ENCODE data around the gene WDR45B.

WDR45B gene

DNA sequence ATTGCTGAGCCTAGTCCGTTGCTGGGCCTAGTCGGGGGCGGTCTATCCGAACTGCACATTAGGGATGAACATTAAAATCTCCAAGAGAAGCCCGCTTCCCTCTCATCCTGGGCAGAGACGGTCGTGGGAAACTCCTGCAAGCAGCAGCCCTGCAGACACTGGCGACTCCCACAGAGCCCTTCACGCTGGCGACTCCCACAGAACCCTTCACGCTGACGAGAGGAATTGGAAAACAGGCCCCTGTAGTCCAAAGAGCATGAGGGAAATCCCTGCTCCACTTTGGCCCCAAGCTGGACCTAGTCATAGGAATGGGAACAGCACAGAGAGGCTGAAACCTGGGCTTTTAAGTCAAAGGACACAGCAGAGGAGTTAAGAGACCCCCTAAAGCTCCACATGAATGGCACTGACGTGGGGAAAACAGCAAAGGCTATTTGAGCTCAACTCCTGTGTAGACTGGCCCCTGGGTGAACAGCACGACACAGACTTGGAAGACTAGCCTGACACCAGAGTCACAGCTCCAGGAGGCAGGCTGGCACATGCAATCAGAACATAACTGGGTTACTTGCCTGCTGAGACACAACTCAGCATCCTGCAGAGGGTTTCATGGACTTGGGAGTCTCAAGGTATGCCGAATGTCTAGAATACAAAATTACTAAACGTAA lies 42.2 kb downstream of the WDR45B start:
- Histone ChIP-seq H3K4me1 (ENCODE audit: low read length) (peaks cover 5% of the 10 kb centered on the region; the same call in 1 of the 2 replicates), H3K27me3 (ENCODE audit: low read depth, low read length) (no peaks in the 10 kb centered on the region), H3K4me2 (ENCODE audit: low read length) (no peak overlapping the region), H2AFZ (ENCODE audit: low read depth, low read length) (no peak overlapping the region), H3K79me2 (ENCODE audit: low read length) (peaks cover 4% of the 10 kb centered on the region; the same call in 1 of the 2 replicates), H3K4me3 (ENCODE audit: low read length) (no peak overlapping the region), H3K9me3 (ENCODE audit: insufficient read depth, low read length) (no peaks in the 10 kb centered on the region), H3K9ac (ENCODE audit: low read length) (no peak overlapping the region), H3K27ac (ENCODE audit: low read length) (no peak overlapping the region), H3K36me3 (replicated peaks; ENCODE audit: low read depth, low read length) (peaks cover 50% of the 10 kb centered on the region), H4K20me1 (ENCODE audit: insufficient read depth, low read length) (peaks cover 10% of the 10 kb centered on the region; the same call in 1 of the 2 replicates)
- TF ChIP-seq EZH2phosphoT487 (IDR thresholded peaks at IDR 0.05; ENCODE audit: low read depth) (no peak), CTCF (IDR thresholded peaks at IDR 0.05; ENCODE audit: low read depth, low read length) (no peak)

DNA sequence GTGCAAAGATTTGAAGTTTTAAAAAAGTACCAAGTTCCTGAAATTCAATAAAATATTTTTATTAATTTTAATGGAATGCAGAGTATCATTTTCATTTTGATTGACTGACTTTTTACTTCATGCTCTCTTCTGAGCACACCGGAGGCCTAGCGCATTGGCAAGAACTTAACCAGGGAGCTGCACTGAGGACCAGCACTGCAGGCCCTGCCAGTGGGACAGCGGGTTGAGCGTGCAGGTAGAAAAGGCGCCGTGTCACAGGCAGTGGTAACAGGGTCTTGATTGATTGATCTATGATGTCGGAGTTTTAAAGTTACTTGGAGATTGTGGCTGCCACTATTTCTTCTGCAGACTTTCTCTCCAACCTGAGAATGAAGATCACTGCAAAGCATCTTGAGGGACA lies 43.7 kb downstream of the WDR45B start:
- Histone ChIP-seq H3K27ac (ENCODE audit: low read length) (no peak overlapping the region), H4K20me1 (ENCODE audit: insufficient read depth, low read length) (peaks cover 10% of the 10 kb centered on the region; the same call in 1 of the 2 replicates), H2AFZ (ENCODE audit: low read depth, low read length) (no peak overlapping the region), H3K9ac (ENCODE audit: low read length) (no peak overlapping the region), H3K4me3 (ENCODE audit: low read length) (no peak overlapping the region), H3K36me3 (replicated peaks; ENCODE audit: low read depth, low read length) (peaks cover 54% of the 10 kb centered on the region), H3K79me2 (ENCODE audit: low read length) (peaks cover 4% of the 10 kb centered on the region; the same call in 1 of the 2 replicates), H3K4me2 (ENCODE audit: low read length) (no peak overlapping the region), H3K27me3 (ENCODE audit: low read depth, low read length) (no peaks in the 10 kb centered on the region), H3K9me3 (ENCODE audit: insufficient read depth, low read length) (no peaks in the 10 kb centered on the region), H3K4me1 (ENCODE audit: low read length) (peaks cover 5% of the 10 kb centered on the region; the same call in 1 of the 2 replicates)
- TF ChIP-seq EZH2phosphoT487 (IDR thresholded peaks at IDR 0.05; ENCODE audit: low read depth) (no peak), CTCF (IDR thresholded peaks at IDR 0.05; ENCODE audit: low read depth, low read length) (no peak)

DNA sequence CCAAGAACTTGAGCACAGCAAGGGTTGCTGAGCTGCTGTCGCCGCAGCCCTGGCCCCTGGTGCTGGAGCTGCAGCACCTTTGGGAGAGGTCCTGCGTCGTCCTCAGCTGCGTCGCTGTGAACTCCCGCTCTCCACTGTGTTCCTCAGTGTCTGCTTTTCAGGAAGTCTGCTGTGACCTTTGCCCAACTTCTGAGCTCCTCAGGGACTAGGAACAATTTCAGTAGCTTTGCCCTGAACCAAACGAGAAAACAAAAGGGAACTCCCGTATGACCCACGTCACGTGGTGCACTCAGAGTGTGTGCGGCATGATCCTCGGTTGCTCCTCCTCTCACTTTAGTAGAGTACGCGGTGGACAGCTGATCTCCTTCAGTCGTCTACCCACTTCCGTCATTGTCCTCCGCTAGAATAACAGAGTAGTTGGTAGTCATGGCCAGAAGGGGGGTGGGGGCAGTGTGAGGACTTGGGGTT lies 44.2 kb downstream of the WDR45B start:
- TF ChIP-seq CTCF (IDR thresholded peaks at IDR 0.05; ENCODE audit: low read depth, low read length) (no peak), EZH2phosphoT487 (IDR thresholded peaks at IDR 0.05; ENCODE audit: low read depth) (no peak)
- H3K36me3 ChIP-seq (replicated peaks; ENCODE audit: low read depth, low read length), result peaks cover 56% of the 10 kb centered on the region
- H3K79me2 ChIP-seq (ENCODE audit: low read length), result peaks cover 4% of the 10 kb centered on the region; the same call in 1 of the 2 replicates
- H2AFZ ChIP-seq (ENCODE audit: low read depth, low read length), result no peak overlapping the region
- H3K27ac ChIP-seq (ENCODE audit: low read length), result no peak overlapping the region
- no peak overlapping the region for H3K4me2 ChIP-seq (ENCODE audit: low read length)
- no peak overlapping the region for H3K4me3 ChIP-seq (ENCODE audit: low read length)
- H3K4me1 ChIP-seq (ENCODE audit: low read length), result peaks cover 5% of the 10 kb centered on the region; the same call in 1 of the 2 replicates
- H3K9ac ChIP-seq (ENCODE audit: low read length), result no peak overlapping the region
- peaks cover 10% of the 10 kb centered on the region; the same call in 1 of the 2 replicates for H4K20me1 ChIP-seq (ENCODE audit: insufficient read depth, low read length)
- no peaks in the 10 kb centered on the region for H3K27me3 ChIP-seq (ENCODE audit: low read depth, low read length)
- no peaks in the 10 kb centered on the region for H3K9me3 ChIP-seq (ENCODE audit: insufficient read depth, low read length)

- TF ChIP-seq EZH2phosphoT487 (IDR thresholded peaks at IDR 0.05; ENCODE audit: low read depth), result no peak
- no peak for TF ChIP-seq CTCF (IDR thresholded peaks at IDR 0.05; ENCODE audit: low read depth, low read length)
- H3K27ac ChIP-seq (ENCODE audit: low read length), result no peak overlapping the region
- peaks cover 4% of the 10 kb centered on the region; the same call in 1 of the 2 replicates for H3K79me2 ChIP-seq (ENCODE audit: low read length)
- no peaks in the 10 kb centered on the region for H3K27me3 ChIP-seq (ENCODE audit: low read depth, low read length)
- peaks cover 5% of the 10 kb centered on the region; the same call in 1 of the 2 replicates for H3K4me1 ChIP-seq (ENCODE audit: low read length)
- H3K9ac ChIP-seq (ENCODE audit: low read length), result no peak overlapping the region
- H3K36me3 ChIP-seq (replicated peaks; ENCODE audit: low read depth, low read length), result peaks cover 56% of the 10 kb centered on the region
- H3K4me3 ChIP-seq (ENCODE audit: low read length), result no peak overlapping the region
- H4K20me1 ChIP-seq (ENCODE audit: insufficient read depth, low read length), result peaks cover 10% of the 10 kb centered on the region; the same call in 1 of the 2 replicates
- H2AFZ ChIP-seq (ENCODE audit: low read depth, low read length), result no peak overlapping the region
- H3K9me3 ChIP-seq (ENCODE audit: insufficient read depth, low read length), result no peaks in the 10 kb centered on the region
- no peak overlapping the region for H3K4me2 ChIP-seq (ENCODE audit: low read length)
Observed at GRCh38 chr17:82602986-82603710, 45.1 kb downstream of the WDR45B start.

Measured in OCI-LY3 (cell line).